DMS53 treated with DMSO at 0.1 percent for 48 hours (cell line): ENCODE data around the gene HORMAD2.
"Not testable (repeated sequence)": the region's sequence is repeated elsewhere in the genome, so short reads cannot be mapped to it uniquely, and the experiment has no call there.

Source experiments
- DNase-seq: peaks from one replicate; lab custom pipeline; 2025; ENCODE audit not compliant: unreplicated experiment; lab: John Stamatoyannopoulos, UW

Gene HORMAD2

DNA sequence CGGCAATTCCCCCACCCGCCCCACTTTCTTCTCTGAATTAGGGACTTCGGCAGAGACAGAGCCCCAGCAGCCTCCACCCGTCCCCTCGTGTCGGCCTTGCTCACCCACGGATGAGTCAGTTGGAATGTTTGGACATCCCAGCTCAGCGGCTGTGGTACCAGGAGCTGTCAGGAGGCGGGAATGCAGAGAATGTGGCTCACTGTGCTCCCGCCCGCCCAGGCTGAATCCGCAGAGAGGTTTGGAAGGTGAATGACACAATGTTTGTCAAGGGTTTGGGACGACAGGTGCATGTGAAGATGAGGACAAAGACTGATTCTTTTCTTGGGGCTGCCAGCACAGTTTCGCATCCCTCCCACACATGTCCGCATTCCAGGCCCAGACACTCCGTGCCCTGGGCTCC, 126.7 kb downstream of the HORMAD2 start:
- DNase-seq = peak; percentile 30

DNA sequence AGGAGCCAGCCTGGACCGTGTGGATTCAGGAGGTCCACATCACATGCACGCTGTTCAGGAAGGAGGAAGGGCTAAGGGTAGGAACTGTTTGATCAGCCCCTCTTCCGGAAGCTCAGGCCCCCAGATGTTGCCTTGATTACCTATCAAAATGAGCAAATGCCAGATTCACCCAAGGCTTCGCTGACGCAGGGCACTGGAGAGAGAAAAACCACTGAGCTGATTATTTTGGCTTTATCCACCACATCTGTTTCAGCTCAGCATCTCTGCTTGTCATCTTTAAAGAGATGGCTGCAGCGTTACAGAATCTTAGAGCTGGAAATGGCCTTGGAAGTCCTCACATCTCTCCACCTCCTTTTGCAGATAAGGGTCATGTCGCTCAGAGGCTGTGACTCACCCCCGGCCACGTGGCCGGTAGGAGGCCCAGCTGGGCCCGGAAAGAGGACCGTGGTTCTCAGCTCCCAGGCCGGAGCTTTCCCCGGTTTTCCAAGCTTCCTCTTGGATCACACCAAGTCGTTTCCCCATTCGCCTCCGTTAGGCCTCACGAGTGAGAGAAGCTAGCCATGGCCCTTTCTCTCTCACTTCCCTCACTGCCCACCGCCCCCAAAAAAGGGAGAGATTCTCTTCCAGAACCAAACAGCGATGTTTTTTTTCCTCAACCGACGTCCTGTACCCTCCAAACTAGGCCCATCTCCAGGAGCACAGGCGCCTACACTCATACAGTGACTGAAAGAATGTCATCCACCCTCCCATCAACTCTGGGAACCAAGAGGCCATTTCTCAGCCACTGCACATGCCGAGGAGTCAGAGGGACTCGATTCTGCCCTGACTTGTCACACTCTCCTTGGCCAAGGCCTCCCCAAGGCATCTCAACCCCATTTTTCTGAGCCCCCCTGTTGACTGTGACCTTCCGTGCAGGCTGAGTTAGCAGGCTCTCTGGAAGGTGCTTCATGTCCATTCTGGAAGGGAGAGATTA, 128.7 kb downstream of the HORMAD2 start:
- DNase-seq = no peak

DNA sequence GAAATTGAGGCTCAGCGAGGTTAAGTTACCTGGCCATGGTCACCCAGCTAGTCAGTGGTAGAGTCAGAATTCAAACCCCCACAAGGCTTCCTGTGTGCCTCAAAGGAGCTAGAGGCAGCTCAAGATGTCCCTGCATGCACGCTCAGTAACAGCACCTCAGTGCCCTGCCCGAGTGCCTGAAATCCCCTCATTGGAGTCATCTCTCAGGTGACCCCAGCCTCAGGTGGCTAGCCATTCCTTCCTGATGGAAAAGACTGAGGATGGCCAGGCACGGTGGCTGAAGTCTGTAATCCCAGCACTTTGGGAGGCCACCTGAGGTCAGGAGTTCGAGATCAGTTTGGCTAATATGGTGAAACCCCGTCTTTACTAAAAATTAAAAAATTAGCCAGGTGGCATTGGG, 129.4 kb downstream of the HORMAD2 start:
- DNase-seq = no peak

DNA sequence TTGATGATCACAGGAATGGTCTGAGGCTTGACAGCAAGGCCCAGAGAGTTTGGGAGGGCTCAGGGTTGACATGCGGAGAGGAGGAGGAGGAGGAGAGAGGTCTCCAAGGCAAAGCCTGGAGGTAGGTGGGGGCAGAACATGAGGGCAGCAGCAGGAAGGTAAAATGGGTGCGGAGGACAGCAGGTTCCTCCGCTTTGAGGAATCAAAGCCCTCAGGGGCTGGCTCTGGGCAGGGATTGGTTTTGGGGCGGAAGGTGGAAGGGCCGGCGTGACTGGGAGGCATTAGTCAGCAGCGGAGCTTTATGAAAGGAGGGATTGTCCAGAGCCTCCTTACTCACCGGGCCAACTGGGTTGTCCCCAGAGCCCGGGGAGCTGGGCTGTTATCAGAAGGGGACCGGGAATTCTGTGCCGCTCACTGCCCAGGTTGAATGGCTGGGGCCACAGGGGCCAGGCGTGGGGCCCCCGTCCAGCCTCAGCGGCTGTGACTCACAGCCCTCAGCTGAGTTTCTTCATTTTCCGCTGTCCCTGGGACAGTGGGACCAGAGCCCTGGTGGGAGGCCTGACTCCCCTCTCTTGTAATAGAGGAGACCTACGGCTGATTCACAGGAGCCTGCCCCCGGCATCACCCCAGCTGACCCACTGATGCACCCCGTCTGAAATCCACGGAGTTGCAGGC, 130.1 kb downstream of the HORMAD2 start:
- DNase-seq = no peak

DNA sequence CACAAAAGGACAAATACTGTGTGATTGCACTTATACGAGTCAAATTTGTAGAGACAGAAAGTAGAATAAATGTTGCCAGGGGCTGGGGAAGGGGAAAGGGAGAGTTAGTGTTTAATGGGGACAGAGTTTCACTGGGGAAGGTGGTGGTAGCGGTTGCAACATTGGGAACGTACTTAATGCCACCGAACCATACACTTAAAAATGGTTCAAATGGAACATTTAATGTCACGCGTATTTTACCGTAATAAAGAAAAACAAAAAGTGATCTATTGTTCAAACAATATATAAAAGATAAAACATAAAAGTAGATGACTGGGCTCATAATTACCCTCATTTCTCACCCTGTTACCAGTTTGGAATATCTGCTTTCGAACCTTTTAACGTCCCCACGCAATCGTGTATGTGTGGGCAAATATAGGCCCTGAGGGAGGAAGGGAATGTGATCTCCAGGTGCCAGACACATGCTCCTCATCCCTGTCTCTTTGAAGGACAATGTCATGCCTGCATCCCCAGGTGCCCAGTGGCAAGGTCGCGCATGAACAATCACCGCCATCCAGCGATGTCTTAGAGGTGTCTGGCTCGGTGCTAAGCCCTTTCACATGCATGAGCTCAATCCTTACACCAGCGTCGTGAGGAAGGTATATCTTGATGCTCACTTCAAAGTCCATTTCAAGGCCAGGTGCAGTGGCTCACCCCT, 131.0 kb downstream of the HORMAD2 start:
- no peak for DNase-seq

DNA sequence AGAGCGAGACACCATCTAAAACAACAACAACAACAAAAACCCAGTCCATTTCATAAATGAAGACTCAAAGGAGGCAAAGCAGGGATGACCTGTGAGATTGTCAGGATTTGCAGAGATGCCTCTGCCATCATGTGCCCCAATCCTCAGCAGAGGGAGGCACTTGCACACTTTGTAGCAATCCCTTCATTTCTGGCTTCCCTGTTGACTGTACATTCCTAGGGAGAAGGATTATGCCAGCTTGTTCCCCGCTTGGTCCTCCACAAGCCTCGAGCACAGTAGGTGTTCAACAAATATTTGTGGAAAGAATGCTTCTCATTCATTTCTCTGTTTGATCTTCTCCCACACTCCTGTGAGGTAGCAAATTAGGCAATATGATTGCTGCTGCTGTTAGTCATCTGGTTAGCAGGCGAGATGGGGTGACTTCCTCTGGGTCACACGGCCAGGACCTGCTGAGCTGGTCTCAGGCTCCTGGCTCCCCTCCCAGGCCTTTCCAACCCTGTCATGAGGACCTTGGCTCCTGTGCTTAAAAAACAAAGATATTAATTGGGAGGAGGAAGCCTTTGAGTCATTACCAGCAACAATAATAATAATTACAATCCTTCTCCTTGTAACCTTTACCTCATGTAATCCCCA, 132.2 kb downstream of the HORMAD2 start:
- no peak for DNase-seq

DNA sequence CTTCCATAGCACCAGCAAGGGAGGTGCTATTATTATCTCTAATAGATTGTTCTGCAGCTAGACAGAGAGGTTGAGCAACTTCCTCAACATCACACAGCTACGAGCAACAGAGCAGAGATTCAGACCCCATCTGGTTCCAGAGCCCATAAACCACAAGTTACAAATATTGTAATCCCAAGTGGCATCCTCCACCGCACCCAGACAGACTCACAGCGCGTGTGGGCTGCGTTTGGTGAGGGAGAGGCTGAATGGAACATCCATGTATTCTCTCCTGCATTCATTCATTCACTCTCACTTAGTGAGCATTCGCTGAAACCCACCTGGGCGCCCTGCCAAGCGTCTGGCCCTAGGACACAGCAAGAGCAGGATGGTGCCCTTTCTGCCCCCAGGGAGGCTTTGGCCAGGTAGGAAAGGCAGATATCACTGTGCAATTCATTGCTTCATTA, 132.8 kb downstream of the HORMAD2 start:
- DNase-seq = no peak

DNA sequence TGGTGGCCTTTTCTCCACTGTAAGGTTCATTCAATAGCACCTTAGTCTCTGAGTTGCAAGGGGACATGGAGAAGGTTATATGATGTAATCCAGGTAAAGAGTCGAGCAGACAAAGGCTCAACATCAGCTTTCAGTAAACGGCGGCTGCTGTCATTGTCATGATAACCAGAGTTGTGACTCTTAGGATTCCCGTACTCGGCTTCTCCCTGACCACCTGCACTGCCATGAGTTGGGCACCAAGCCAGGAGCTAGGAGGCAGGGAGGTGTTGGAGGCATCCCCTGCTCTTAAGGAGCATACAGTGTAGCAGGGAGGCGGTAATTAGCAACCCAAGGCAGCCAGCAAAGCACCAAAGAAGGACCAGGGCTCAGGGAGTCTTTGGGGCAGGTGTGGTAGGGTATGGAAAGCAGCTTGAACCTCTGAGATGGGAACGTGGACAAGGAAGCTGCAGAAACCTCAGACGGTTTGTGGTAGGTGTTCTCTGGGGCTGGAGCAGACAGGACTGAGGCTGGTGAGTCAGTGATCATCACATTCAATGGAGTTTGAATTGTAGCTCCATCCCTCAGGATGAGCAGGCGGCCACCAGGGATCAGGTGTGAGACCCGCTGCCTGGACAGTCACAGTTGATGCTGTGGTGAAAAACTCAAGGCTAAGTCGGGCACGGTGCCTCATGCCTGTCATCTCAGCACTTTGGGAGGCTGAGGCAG, 134.6 kb downstream of the HORMAD2 start:
- no peak for DNase-seq

DNA sequence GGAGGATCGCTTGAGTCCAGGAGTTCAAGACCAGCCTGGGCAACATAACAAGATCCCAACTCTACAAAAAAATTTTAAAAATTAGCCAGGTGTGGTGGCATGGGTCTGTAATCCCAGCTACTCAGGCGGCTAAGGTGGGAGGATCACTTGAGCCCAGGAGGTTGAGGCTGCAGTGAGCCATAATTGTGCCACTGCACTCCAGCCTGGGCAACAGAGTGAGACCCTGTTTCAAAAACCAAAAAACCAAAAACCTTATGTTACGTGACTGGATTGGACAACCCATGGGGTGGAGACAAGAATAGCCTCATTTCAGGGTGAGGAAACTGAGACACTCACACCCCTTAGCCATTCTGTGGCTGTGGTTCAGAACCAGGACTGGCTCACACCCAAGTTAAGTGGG, 136.0 kb downstream of the HORMAD2 start:
- not testable (repeated sequence) for DNase-seq

DNA sequence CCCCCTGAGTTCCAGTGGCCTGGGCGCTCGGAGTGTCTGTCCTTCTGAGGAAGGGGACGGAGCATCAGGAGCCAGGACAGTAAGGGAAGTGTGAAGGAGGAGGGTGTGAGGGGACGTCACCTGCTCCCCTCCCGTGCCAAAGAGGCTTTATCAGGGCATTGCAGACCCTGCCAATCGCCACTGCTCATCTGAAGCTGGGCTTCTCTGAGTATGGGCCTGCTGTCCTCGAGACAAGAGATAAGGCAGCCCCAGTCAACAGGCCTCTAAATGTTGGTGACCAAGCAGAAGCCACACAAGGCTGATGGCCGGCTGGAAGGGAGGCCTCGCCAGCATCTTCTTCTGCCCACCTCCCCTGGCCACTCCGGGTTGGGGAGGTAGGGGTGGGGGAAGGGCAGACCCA, 136.4 kb downstream of the HORMAD2 start:
- no peak for DNase-seq

DNA sequence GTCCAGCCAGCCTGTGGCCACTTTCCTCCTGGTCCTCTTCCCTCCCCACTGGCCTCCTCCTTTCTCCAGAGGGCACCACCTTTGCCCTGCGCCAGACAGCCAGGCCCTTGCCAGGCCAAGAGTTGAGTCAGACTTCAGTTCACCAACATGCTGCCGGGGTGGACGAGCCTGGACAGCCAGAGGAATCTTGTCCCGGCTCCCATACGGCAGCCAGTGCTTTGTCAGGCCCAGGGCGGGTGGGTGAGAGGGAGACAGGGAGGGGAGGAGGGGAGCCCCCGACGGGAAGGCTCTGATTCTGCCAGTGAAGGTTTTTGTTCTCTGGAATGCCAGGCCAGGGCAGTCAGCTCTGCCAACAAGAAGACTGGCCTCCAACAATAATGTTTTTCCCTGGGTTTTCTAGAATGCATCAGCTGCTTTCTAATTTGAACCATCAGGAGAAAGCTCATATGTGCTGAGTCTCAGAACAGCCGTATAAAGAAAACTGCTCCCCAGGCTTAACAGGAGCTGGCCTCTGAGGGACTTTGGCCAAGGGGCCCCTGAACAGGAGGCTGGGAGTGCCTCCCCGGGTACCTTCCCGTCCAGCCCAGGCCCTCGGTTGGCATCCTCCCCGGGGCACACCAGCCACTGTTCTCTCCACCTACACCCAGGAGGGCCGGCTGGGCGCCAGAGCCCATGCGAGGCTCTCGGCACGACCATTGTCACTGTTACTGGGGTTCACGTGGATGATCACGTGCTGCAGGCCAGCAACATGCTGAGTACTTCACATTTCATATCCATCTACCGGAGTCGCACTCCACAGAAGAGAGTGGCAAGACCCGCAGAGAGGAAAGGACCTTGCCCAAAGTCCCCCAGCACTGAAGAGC, 137.7 kb downstream of the HORMAD2 start:
- DNase-seq = no peak

DNA sequence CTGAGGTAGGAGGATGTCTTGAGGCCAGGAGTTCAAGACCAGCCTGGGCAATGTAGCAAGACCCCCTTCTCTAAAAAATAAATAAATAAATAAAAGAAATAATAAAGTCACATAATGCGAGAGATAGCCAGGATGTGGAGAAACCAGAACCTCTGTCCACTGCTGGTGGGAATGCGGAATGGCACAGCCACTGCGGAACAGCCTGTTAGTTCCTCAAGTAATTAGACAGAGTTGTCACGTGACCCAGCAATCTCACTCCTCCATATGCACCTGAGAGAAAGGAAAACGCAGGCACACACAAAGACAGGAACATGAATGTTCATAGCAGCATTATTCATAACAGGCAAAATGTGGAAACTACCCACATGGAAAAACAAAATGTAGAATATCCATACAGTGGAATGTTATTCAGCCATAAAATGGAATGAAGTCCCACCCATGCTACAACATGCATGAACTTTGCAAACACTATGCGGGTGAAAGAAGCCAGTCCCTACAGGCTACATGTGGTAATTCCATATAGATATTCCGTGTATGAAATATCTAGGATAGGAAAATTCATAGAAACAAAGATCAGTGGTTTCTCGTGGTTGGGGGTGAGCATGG, 138.9 kb downstream of the HORMAD2 start:
- DNase-seq = no peak

DNA sequence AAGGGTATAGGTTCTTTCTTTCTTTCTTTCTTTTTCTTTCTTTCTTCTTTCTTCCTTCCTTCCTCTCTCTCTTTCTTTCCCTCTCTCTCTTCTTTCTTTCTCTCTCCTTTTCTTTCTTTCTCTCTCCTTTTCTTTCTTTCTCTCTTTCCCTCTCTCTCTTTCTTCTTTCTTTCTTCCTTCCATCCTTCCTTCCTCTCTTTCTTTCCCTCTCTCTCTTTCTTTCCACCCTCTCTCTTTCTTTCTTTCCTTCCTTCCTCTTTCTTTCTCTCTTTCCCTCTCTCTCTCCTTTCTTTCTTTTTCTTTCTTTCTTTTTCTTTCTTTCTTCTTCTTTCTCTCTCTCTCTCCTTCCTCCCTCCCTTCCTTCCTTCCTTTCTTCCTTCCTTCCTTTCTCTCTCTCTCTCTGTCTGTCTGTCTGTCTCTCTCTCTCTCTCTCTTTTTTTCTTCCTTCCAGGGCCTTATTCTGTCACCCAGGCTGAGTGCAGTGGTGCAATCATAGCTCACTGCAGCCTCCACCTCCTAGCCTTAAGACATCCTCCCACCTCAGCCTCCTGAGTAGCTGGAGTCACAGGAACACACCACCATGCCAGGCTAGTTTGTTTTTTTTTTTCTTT, 139.5 kb downstream of the HORMAD2 start:
- no peak for DNase-seq

DNA sequence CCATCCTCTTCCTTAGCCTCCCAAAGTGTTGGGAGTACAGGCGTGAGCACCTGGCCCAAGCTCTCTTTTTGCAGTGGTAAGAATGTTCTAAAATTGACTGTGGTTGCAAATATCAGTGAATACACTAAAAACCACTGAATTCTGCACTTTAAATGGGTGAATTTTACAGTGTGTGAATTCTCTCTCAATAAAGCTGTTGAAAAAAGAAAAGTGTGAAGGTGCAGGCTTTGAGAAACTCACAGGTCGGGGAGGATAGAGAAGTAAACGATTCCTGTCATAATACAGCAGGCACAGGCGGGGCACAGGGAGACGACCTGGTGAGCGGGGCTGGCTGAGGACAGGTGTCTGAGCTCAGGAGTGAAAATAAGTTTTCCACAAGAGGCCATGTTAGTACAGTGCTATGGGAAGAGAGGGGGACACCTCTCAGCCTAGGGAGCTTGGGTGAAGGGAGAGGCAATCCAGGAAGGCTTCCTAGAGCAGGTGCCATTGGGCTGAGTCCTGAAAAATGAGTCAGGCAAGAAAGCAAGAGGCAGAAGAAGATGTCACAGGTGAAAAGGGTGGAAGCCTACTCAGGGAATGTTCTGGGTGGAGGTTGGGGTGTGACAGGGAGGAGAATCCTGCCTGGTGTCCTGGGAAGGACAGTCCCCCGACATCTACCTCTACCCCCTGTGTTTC, 140.2 kb downstream of the HORMAD2 start:
- no peak for DNase-seq

DNA sequence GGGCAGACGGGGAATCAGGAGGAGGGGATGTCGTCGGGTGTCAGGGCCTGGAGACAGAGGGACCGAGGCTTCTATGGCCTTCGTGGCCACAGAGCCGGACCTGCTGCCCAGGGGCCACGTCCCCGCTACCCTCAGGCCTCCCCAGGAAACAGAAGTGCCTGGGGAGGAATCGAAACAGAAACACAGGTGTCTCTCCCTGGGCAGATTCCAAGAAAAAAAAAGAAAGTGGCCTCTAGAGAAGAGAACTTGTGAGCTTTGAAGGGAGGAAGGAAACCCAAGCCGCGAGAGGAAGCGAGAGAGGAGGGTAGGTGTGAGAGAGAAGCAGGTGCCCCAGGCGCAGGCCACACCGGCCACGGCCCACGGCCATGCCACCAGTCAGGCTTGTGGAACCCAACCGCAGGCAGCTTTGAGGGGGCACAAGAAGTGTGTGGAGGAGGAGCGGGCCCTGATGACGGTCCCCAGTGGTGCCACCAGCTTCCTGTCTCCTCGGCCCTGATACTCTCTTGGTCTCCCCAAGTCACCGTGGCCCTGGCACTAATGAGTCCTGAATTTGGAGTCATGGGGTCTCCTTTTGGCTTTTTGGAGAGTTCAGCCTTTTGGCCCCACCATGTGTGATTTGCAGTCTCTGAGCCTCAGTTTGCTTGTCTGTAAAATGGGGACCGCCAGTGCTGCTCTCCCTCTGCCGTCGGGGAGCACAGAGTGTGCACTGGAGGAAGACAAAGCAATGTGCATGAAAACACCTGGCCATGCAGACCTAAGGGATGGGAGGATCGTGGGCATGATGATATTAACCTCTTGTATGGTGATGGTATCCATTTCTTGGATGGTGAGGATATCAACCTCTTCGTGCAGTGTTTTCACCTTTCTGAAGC, 141.1 kb downstream of the HORMAD2 start:
- no peak for DNase-seq

DNA sequence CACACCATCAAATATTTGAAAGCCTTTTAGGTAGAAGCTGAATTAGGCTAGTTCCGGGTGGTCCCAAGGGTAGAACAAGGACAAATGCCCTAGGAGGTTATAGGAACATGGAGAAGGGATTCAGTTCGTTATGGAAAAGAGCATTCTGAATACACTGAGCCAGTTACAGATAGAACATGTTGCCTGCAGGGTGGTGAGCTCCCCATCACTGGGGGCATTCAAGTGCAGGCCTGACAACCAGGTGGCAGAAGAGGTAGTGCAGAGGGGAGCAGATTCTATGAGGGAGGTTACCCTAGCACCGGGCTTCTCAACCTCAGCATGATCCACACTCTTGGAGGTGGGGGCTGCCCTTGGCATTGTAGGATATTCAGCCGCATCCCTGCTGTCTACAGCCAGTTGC, 142.1 kb downstream of the HORMAD2 start:
- no peak for DNase-seq

DNA sequence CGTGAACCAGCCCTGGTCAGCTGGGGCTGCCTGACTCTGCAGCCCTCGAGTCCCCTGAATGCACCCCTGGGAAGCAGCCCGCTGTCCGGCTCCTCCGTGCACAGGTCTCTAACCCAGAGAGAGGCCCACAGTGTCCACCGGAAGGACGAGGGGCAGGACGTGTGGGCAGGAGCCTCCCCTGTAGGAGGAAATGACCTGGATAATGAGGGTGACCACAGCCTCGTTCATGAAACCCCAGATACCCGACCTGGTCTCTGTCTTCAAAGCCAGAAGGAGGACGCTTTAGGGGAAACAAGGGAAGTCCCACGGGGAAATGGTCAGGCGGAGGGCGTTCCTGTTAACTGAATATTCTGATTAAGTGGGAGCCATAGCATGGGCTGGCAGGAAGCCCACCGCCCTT, 143.0 kb downstream of the HORMAD2 start:
- DNase-seq = no peak
